BJ (cell line): Measurements from ENCODE around the gene TMEM161A. TPM values are rescaled to one million over a fixed set of nuclear protein-coding genes. Genes with fewer than 3 reads are reported as not detected.
"Not testable (repeated sequence)": the region's sequence is repeated elsewhere in the genome, so short reads cannot be mapped to it uniquely, and the experiment has no call there.

Experiments used
- CTCF ChIA-PET: fragments of 350-600 bp; formaldehyde crosslinking; extraction: SDS; loops from one replicate; lab custom pipeline; 2021; ENCODE audit warnings: antibody characterized with exemption, inconsistent platforms; lab: Yijun Ruan, JAX
- POLR2A ChIA-PET: fragments of 300-600 bp; sonication (Branson Sonifier 250); formaldehyde crosslinking; extraction: SDS; loops from one replicate; lab custom pipeline; 2021; ENCODE audit warnings: antibody characterized with exemption; lab: Charles Lee
- DNase-seq: peaks from one replicate; pipeline ENCODE4 v3.0.0-alpha.2; 2011; ENCODE audit warnings: low read depth
- H3K27me3 ChIP-seq: 2 replicates; pipeline ENCODE4 v1.6.0; 2011; ENCODE audit warnings: low read length; ENCODE audit not compliant: control insufficient read depth, insufficient read depth
- H3K36me3 ChIP-seq: 2 replicates; pipeline ENCODE4 v1.5.1; 2011; ENCODE audit warnings: low read length; ENCODE audit not compliant: control insufficient read depth, insufficient read depth
- H3K4me3 ChIP-seq: 2 replicates; pipeline ENCODE4 v1.5.1; 2011; ENCODE audit warnings: low read depth, mild to moderate bottlenecking, control low read depth, low read length
- polyA plus RNA-seq: library from polyadenylated mRNA; depleted of rRNA; stranded (reverse); fragments of >200 nt; gene quantifications from 2 replicates; pipeline ENCODE4 v1.2.3, GENCODE V29; 2011
- TF ChIP-seq, protein P1 (sequence below): IDR thresholded peaks from 2 replicates; pipeline ENCODE4 v1.5.1; 2011; ENCODE audit warnings: low read depth, mild to moderate bottlenecking, control low read depth, inconsistent platforms, low read length, moderate library complexity; ENCODE audit not compliant: insufficient read depth

TMEM161A gene
- polyA plus RNA-seq, 1 experiment = 40.1 TPM

DNA sequence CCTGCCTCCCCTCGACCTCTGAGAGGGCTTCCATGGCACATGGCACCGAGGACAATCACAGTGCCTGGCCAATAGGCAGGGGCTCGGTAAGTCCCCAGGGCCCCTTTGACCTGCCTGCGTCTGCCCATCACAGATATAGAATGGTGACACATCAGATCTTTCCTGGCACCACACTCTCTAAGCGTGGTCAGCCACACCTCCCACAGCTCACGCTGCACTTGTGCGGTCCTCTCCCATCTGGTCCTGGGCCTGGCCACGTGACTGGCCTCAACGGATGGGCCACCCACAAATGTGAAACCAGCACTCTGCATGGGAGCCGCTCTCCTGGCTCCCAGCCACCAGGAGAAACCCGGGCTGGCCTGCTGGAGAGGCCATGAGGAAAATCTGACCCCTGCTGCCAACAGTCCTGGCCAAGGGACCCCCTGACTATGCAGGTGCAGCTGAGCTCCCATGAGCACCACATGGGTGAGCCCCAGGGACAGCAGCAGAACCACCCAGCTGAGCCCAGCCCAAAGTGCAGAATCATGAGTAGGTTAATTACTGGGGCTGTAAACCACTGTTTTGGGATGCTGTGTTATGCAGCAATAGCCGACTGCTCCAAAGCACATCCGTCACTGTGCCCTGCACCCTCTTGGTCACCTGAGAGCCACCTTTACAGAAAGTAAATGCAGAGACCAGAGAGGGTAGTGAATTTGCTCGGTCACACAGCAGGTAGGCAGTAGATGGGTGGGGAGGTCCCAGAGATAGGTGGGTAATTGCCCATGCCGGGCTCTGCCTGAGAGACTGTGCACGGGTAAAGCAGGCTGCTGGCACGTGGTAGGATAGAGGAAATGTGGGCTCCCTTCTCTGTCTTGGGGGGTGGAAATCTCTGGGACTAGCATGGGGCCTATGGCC is 41.5 kb upstream of the TMEM161A start:
- DNase-seq = no peak
- POLR2A ChIA-PET = no interaction called here
- CTCF ChIA-PET = interaction anchor here (1.3 kb wide), 1 partner anchor 34 kb away, joined by 6 read pairs; no protein-coding TSS in a partner anchor
- Histone ChIP-seq H3K36me3 (peaks cover 11% of the 10 kb centered on the region), H3K4me3 (no peak overlapping the region), H3K27me3 (no peaks in the 10 kb centered on the region)
- TF ChIP-seq, protein P1, sequence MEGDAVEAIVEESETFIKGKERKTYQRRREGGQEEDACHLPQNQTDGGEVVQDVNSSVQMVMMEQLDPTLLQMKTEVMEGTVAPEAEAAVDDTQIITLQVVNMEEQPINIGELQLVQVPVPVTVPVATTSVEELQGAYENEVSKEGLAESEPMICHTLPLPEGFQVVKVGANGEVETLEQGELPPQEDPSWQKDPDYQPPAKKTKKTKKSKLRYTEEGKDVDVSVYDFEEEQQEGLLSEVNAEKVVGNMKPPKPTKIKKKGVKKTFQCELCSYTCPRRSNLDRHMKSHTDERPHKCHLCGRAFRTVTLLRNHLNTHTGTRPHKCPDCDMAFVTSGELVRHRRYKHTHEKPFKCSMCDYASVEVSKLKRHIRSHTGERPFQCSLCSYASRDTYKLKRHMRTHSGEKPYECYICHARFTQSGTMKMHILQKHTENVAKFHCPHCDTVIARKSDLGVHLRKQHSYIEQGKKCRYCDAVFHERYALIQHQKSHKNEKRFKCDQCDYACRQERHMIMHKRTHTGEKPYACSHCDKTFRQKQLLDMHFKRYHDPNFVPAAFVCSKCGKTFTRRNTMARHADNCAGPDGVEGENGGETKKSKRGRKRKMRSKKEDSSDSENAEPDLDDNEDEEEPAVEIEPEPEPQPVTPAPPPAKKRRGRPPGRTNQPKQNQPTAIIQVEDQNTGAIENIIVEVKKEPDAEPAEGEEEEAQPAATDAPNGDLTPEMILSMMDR = no peak

DNA sequence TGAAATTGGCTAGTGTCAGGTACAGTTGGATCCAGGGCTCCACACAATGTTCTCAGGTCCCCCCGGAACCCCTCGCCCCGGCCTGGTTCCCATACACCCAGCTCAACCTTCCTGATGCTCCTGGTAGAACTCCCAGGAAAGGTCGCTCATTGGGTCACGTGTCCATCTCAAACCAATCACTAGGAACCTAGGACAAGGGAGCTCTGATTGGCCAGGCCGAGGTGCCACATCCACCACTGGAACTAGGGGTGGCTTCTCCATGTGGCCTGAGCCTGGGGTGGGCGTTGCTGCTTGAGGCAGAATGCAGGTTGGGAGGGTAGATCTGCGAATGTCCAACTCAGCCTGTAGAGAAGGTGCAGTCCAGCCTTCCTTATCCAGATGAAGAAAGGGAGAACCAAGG is 38.7 kb upstream of the TMEM161A start:
- no peak overlapping the region for H3K4me3 ChIP-seq
- TF ChIP-seq, protein P1 = no peak
- POLR2A ChIA-PET = no interaction called here
- H3K36me3 ChIP-seq = peaks cover 7% of the 10 kb centered on the region
- no peaks in the 10 kb centered on the region for H3K27me3 ChIP-seq
- DNase-seq = no peak
- CTCF ChIA-PET = interaction anchor here (1.2 to 7.0 kb wide), 4 partner anchors 13 to 182 kb away, joined by 4 to 80 read pairs (median 31); no protein-coding TSS in a partner anchor

GRCh38 chr19:19173243-19173642 is 35.0 kb upstream of the TMEM161A start:
- POLR2A ChIA-PET, H3K4me3 ChIP-seq, H3K27me3 ChIP-seq, DNase-seq, H3K36me3 ChIP-seq: not testable (repeated sequence)
- CTCF ChIA-PET = interaction anchor here (7.0 kb wide), 1 partner anchor 25 kb away, joined by 80 read pairs; no protein-coding TSS in a partner anchor

- POLR2A ChIA-PET = no interaction called here
- DNase-seq = no peak
- no peak overlapping the region for H3K4me3 ChIP-seq
- CTCF ChIA-PET = interaction anchor here (7.0 kb wide), 1 partner anchor 24 kb away, joined by 80 read pairs; no protein-coding TSS in a partner anchor
- TF ChIP-seq, protein P1 = no peak
- no peaks in the 10 kb centered on the region for H3K27me3 ChIP-seq
- H3K36me3 ChIP-seq = no peaks in the 10 kb centered on the region
Observed at GRCh38 chr19:19171821-19172532, 33.7 kb upstream of the TMEM161A start.

DNA sequence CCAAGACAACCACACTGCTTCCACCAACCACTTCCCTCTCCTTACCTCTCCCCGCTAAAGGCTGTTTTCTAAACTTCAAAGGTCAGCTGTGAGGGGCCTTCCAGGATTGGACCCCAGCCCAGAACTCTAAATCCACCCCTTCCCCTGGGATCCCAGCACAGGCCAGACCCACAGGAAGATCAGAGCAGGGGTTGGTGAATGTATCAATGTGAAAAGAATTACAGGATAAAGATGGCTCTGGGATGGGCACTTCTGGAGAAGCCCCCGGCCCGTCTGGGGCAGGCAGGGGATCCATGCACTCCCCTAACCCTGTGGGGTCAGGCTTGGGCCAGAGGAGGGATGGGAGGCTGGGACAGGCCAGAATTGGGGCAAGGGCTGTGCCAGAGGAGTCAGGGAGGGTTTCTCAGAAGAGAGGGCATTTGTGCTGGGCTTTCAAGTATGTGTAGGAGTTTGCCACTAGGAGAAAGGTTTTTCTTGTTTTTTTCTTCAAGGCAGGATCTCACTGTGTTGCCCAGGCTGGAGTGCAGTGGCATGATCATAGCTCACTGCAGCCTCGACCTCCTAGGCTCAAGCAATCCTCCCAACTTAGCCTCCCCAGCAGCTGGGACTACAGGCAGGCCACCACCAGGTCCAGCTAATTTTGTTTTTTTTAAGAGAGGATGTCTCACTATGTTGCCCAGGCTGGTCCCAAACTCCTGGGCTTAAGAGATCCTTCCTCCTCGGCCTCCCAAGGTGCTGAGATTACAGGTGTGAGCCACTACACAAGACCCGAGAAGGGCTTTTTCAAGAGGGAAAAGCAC is 32.8 kb upstream of the TMEM161A start:
- CTCF ChIA-PET = interaction anchor here (1.2 to 7.0 kb wide), 2 partner anchors 23 kb away, joined by 3 to 80 read pairs; no protein-coding TSS in a partner anchor
- Histone ChIP-seq H3K36me3 (no peaks in the 10 kb centered on the region), H3K4me3 (no peak overlapping the region), H3K27me3 (no peaks in the 10 kb centered on the region)
- DNase-seq = no peak
- POLR2A ChIA-PET = no interaction called here
- TF ChIP-seq, protein P1 = no peak
